Mesenteric fat pad (tissue), 1 donor: ENCODE results near the gene CACNA1B. TPM values are rescaled to one million over a fixed set of nuclear protein-coding genes. Genes with fewer than 3 reads are reported as not detected.
"Not testable (repeated sequence)": the region's sequence is repeated elsewhere in the genome, so short reads cannot be mapped to it uniquely, and the experiment has no call there.

Experiments used
- DNase-seq: peaks from one replicate; pipeline ENCODE4 v3.0.0-alpha.2; 2020; ENCODE audit warnings: low spot score
- microRNA-seq: library from miRNA; unstranded; fragments of <30 nt; microRNA quantifications from one replicate; pipeline ENCODE4 v1.2.0, GENCODE V29; 2020; ENCODE audit warnings: borderline number of aligned reads
- total RNA-seq: library from RNA; stranded (reverse); fragmentation: NEBNext Ultra II Directional; extraction: Animal tissue kit (Norgen Biotek cat#: 25700); gene quantifications from one replicate; pipeline ENCODE4 v1.2.1, GENCODE V29; 2021
- donor health status: DM: yes; HTN: yes; CAD: no.

The CACNA1B gene
- total RNA-seq, 1 donor from 2014 or later, result not detected

- DNase-seq, result not testable (repeated sequence)
Measured at GRCh38 chr9:138126858-138127584, 249.4 kb downstream of the CACNA1B start.

- DNase-seq, result not testable (repeated sequence)
Measured at GRCh38 chr9:138128027-138128426, 250.4 kb downstream of the CACNA1B start.

- not testable (repeated sequence) for DNase-seq
Measured at GRCh38 chr9:138129318-138129717, 251.7 kb downstream of the CACNA1B start.

GRCh38 chr9:138132946-138133705 is 255.5 kb downstream of the CACNA1B start:
- DNase-seq, result not testable (repeated sequence)

GRCh38 chr9:138134581-138134980 is 257.0 kb downstream of the CACNA1B start:
- not testable (repeated sequence) for DNase-seq

- DNase-seq, result not testable (repeated sequence)
Measured at GRCh38 chr9:138139096-138139495, 261.5 kb downstream of the CACNA1B start.

- DNase-seq, result not testable (repeated sequence)
Measured at GRCh38 chr9:138140980-138141379, 263.4 kb downstream of the CACNA1B start.

- not testable (repeated sequence) for DNase-seq
Measured at GRCh38 chr9:138142528-138143244, 265.1 kb downstream of the CACNA1B start.

- DNase-seq, result not testable (repeated sequence)
Measured at GRCh38 chr9:138143491-138143890, 265.9 kb downstream of the CACNA1B start.

GRCh38 chr9:138147556-138147955 is 270.0 kb downstream of the CACNA1B start:
- not testable (repeated sequence) for DNase-seq

- not testable (repeated sequence) for DNase-seq
Measured at GRCh38 chr9:138149672-138150656, 272.4 kb downstream of the CACNA1B start.

- DNase-seq, result not testable (repeated sequence)
Measured at GRCh38 chr9:138155788-138156187, 278.2 kb downstream of the CACNA1B start.

- DNase-seq, result not testable (repeated sequence)
Measured at GRCh38 chr9:138166793-138167192, 289.2 kb downstream of the CACNA1B start.

Small RNA genes within 50 kb of the gene (microRNA-seq; reads per million reads assigned to microRNA genes)
- not detected for gene MIR602
